H1 (cell line): Measurements from ENCODE around the gene DDX31. TPM values are rescaled to one million over a fixed set of nuclear protein-coding genes. Genes with fewer than 3 reads are reported as not detected.

ENCODE experiments used
- CTCF ChIA-PET: fragments of 300-600 bp; sonication (Branson Sonifier 250); formaldehyde crosslinking; loops from one replicate; lab custom pipeline; 2021; ENCODE audit not compliant: partially characterized antibody; lab: Charles Lee
- POLR2A ChIA-PET: fragments of 300-600 bp; sonication (Branson Sonifier 250); formaldehyde crosslinking; loops from one replicate; lab custom pipeline; 2021; ENCODE audit warnings: inconsistent platforms; ENCODE audit not compliant: partially characterized antibody; lab: Charles Lee
- DNase-seq, 2 experiments: peaks; one replicate each; pipeline versions ENCODE4 v3.0.0 to v3.0.0-alpha.2; 2010 to 2022; ENCODE audit warnings: low spot score in 2 of 2, low read depth in 1 of 2, mixed read lengths in 1 of 2
- FAIRE-seq: peaks from 2 replicates; lab custom pipeline; 2011; peaks lifted over from hg19 to GRCh38; lab: Jason Lieb, UNC
- H2AFZ ChIP-seq: 2 replicates; pipeline ENCODE4 v1.8.1; 2012; ENCODE audit warnings: low read length, inconsistent platforms
- H2AK5ac ChIP-seq: 2 replicates; pipeline ENCODE4 v1.6.1; 2013; ENCODE audit warnings: low read depth, low read length
- H2BK120ac ChIP-seq: replicated peaks from 2 replicates; pipeline ENCODE3; 2013; ENCODE audit warnings: low read depth, low read length, inconsistent platforms
- H2BK12ac ChIP-seq: 2 replicates; pipeline ENCODE4 v1.6.1; 2013; ENCODE audit warnings: low read depth, low read length
- H2BK15ac ChIP-seq: 2 replicates; pipeline ENCODE4 v1.6.1; 2013; ENCODE audit warnings: low read length
- H2BK20ac ChIP-seq: 2 replicates; pipeline ENCODE4 v1.6.1; 2013; ENCODE audit warnings: low read length
- H2BK5ac ChIP-seq: 2 replicates; pipeline ENCODE4 v1.6.1; 2013; ENCODE audit warnings: low read depth, low read length
- H3K14ac ChIP-seq: 2 replicates; pipeline ENCODE4 v1.6.1; 2013; ENCODE audit warnings: inconsistent platforms; ENCODE audit not compliant: insufficient read length
- H3K18ac ChIP-seq: 2 replicates; pipeline ENCODE4 v1.6.1; 2013; ENCODE audit warnings: low read length; ENCODE audit errors: extremely low read depth
- H3K23ac ChIP-seq: 2 replicates; pipeline ENCODE4 v1.6.1; 2013; ENCODE audit warnings: inconsistent platforms; ENCODE audit not compliant: insufficient read length
- H3K23me2 ChIP-seq: 2 replicates; pipeline ENCODE4 v1.6.1; 2013; ENCODE audit warnings: low read depth, low read length
- H3K27ac ChIP-seq: 2 replicates; pipeline ENCODE4 v1.6.1; 2011; ENCODE audit warnings: low read depth, low read length, inconsistent platforms
- H3K27me3 ChIP-seq, 4 experiments: replicated peaks in 1 of 4; 1 replicate in 1 of 4; 2 replicates in 3 of 4; pipeline versions ENCODE4 v1.6.1 to v1.8.1; 2011 to 2013; ENCODE audit warnings: low read length in 3 of 4, mild to moderate bottlenecking in 3 of 4, inconsistent platforms in 2 of 4, mixed read lengths in 2 of 4, moderate library complexity in 1 of 4; ENCODE audit not compliant: control insufficient read depth in 3 of 4, insufficient read depth in 3 of 4; ENCODE audit errors: extremely low read depth in 1 of 4
- H3K36me3 ChIP-seq, 4 experiments: 2 replicates each; pipeline versions ENCODE4 v1.6.1 to v1.8.1; 2011 to 2013; ENCODE audit warnings: mild to moderate bottlenecking in 4 of 4, low read length in 3 of 4, moderate library complexity in 2 of 4, control low read depth in 1 of 4, inconsistent platforms in 1 of 4; ENCODE audit not compliant: insufficient read depth in 4 of 4, control insufficient read depth in 2 of 4
- H3K4ac ChIP-seq: replicated peaks from 2 replicates; pipeline ENCODE3; 2013; ENCODE audit warnings: low read length, low read depth, mixed read lengths, inconsistent platforms; ENCODE audit not compliant: insufficient read length
- H3K4me1 ChIP-seq, 4 experiments: replicated peaks in 1 of 4; 1 replicate in 1 of 4; 2 replicates in 3 of 4; pipeline versions ENCODE4 v1.6.1 to v1.8.1; 2011 to 2013; ENCODE audit warnings: low read length in 3 of 4, inconsistent platforms in 2 of 4, mixed read lengths in 1 of 4; ENCODE audit not compliant: insufficient read depth in 4 of 4, control insufficient read depth in 3 of 4
- H3K4me2 ChIP-seq, 2 experiments: 2 replicates each; pipeline versions ENCODE4 v1.6.1 to v1.8.1; 2011 to 2013; ENCODE audit warnings: low read depth in 2 of 2, low read length in 2 of 2, control low read depth in 1 of 2, inconsistent platforms in 1 of 2, mild to moderate bottlenecking in 1 of 2; ENCODE audit not compliant: insufficient read depth in 1 of 2
- H3K4me3 ChIP-seq, 4 experiments: fragments of 200-600, 300-600 bp in 1 of 4; sonication (generic), shearing (Covaris generic), sonication (Bioruptor Twin) in 1 of 4; 2 replicates each; pipeline versions ENCODE4 v1.5.1 to v1.8.1; 2011 to 2016; ENCODE audit warnings: low read length in 4 of 4, low read depth in 3 of 4, control low read depth in 2 of 4, inconsistent platforms in 2 of 4, mild to moderate bottlenecking in 2 of 4, mixed read lengths in 1 of 4, moderate library complexity in 1 of 4; ENCODE audit not compliant: insufficient read depth in 2 of 4; ENCODE audit errors: extremely low read depth in 1 of 4
- H3K56ac ChIP-seq: replicated peaks from 2 replicates; pipeline ENCODE3; 2013; ENCODE audit warnings: low read depth, mild to moderate bottlenecking, mixed read lengths, low read length, inconsistent platforms; ENCODE audit not compliant: insufficient read length
- H3K79me1 ChIP-seq: 2 replicates; pipeline ENCODE4 v1.6.1; 2013; ENCODE audit warnings: low read depth, low read length, control low read depth
- H3K79me2 ChIP-seq, 2 experiments: 2 replicates each; pipeline versions ENCODE4 v1.6.1 to v1.8.1; 2012 to 2013; ENCODE audit warnings: low read length in 2 of 2, mild to moderate bottlenecking in 2 of 2, inconsistent platforms in 1 of 2; ENCODE audit not compliant: insufficient read depth in 2 of 2, control insufficient read depth in 1 of 2
- H3K9ac ChIP-seq, 4 experiments: replicated peaks in 1 of 4; 1 replicate in 1 of 4; 2 replicates in 3 of 4; pipeline versions ENCODE4 v1.6.1 to v1.8.1; 2011 to 2013; ENCODE audit warnings: low read depth in 3 of 4, low read length in 3 of 4, control low read depth in 2 of 4, mild to moderate bottlenecking in 2 of 4, moderate library complexity in 2 of 4, inconsistent platforms in 1 of 4; ENCODE audit errors: extremely low read depth in 1 of 4
- H3K9me3 ChIP-seq, 2 experiments: 2 replicates each; pipeline versions ENCODE4 v1.6.1 to v1.8.1; 2012 to 2013; ENCODE audit warnings: mild to moderate bottlenecking in 2 of 2, moderate library complexity in 2 of 2, control low read depth in 1 of 2, inconsistent platforms in 1 of 2, low read depth in 1 of 2, low read length in 1 of 2, mixed read lengths in 1 of 2; ENCODE audit not compliant: insufficient read depth in 2 of 2
- H4K20me1 ChIP-seq, 2 experiments: replicated peaks in 1 of 2; 2 replicates each; pipeline versions ENCODE3 to v1.8.1; 2011 to 2013; ENCODE audit warnings: inconsistent platforms in 2 of 2, low read length in 2 of 2, mild to moderate bottlenecking in 1 of 2; ENCODE audit not compliant: insufficient read depth in 2 of 2, control insufficient read depth in 1 of 2
- H4K5ac ChIP-seq: 2 replicates; pipeline ENCODE4 v1.6.1; 2013; ENCODE audit warnings: low read length, low read depth, mixed read lengths, inconsistent platforms; ENCODE audit not compliant: insufficient read length
- H4K8ac ChIP-seq: 2 replicates; pipeline ENCODE4 v1.8.0; 2013; ENCODE audit warnings: mild to moderate bottlenecking, moderate library complexity, low read length, inconsistent platforms; ENCODE audit not compliant: insufficient read depth; ENCODE audit errors: extremely low read depth
- H4K91ac ChIP-seq: replicated peaks from 2 replicates; pipeline ENCODE3; 2013; ENCODE audit warnings: low read length, mixed read lengths, inconsistent platforms; ENCODE audit not compliant: insufficient read length
- GABPA ChIP-seq: IDR thresholded peaks from 2 replicates; pipeline ENCODE4 v1.6.1; 2011; ENCODE audit warnings: mild to moderate bottlenecking, low read length, moderate library complexity, borderline replicate concordance; ENCODE audit not compliant: insufficient read depth
- RAD21 ChIP-seq, 2 experiments: IDR thresholded peaks in 1 of 2; conservative IDR thresholded peaks in 1 of 2; 2 replicates each; pipeline ENCODE4 v1.6.1; 2011; ENCODE audit warnings: low read depth in 2 of 2, low read length in 2 of 2, improper control_type of control experiment in 1 of 2, inconsistent platforms in 1 of 2, mild to moderate bottlenecking in 1 of 2, moderate library complexity in 1 of 2
- WGBS, 2 experiments: shearing (Covaris generic) in 1 of 2; methylation state at CpG; one replicate each; pipeline versions ENCODE4 v1.1.6 to v1.1.7; 2013 to 2015; ENCODE audit warnings: low lambda C conversion rate in 2 of 2, mixed read lengths in 2 of 2, inconsistent platforms in 1 of 2, low coverage in 1 of 2, missing lambda C conversion rate in 1 of 2; ENCODE audit not compliant: insufficient replicate concordance in 2 of 2, insufficient coverage in 1 of 2, insufficient read length in 1 of 2; ENCODE audit errors: extremely low coverage in 1 of 2, missing lambda C conversion rate in 1 of 2; 5-methylcytosine and 5-hydroxymethylcytosine counted together
- polyA plus RNA-seq, 7 experiments: library from polyadenylated mRNA; depleted of rRNA in 3 of 7; stranded (reverse) in 5 of 7; unstranded in 2 of 7; fragments of >200 nt in 5 of 7; fragments of 200-250 nt in 2 of 7; gene quantifications; 1 replicate in 5 of 7; 2 replicates in 1 of 7; 4 replicates in 1 of 7; pipeline versions ENCODE4 v1.2.1 to v1.2.3, GENCODE V29; 2011 to 2013; ENCODE audit warnings: missing spikeins in 2 of 7, mixed read lengths in 2 of 7
- total RNA-seq: library from RNA; stranded (reverse); fragmentation: NEBNext Ultra II Directional; extraction: Animal tissue kit (Norgen Biotek cat#: 25700); gene quantifications from 2 replicates; pipeline ENCODE4 v1.2.1, GENCODE V29; 2021
- TF ChIP-seq, protein P1 (sequence below): IDR thresholded peaks from 2 replicates; pipeline ENCODE4 v1.6.1; 2011; ENCODE audit warnings: low read depth, mild to moderate bottlenecking, low read length; ENCODE audit not compliant: insufficient read depth

Gene DDX31
- total and polyA plus RNA-seq, 2 of the 8 experiments (the other 6 are each of a cell fraction or from before 2014, with no cell fraction given) = 9.5 to 23.7 TPM

DNA sequence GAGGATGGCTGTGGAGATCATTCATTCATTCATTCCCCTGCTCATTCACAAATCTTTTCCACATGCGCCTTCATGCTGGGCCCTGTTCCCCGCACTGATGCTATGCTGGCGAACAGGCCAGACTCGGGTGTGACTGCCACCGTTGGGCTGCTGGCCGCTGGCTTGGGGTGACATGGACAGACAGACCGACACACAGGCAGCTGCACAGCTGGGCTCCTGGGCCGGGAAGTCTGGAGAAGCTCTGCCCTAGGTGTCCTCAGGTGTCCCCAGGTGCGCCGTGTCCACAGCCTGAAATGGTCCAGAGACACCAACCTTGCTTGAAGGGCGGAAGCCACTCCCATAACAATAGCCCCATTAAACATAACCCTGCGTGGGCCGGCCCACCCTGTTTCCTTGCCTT is 122.3 kb downstream of the DDX31 start:
- H2BK20ac ChIP-seq = no peak overlapping the region
- CTCF ChIA-PET = interaction anchor here (0.7 to 5.7 kb wide), 26 partner anchors 10 to 428 kb away, joined by 3 to 66 read pairs (median 4); partner anchors contain the start of gene CFAP77
- H3K18ac ChIP-seq = no peak overlapping the region; the same call in 1 of the 2 replicates
- no peaks in the 10 kb centered on the region for H3K36me3 ChIP-seq
- H3K9ac ChIP-seq = no peak overlapping the region
- no peak overlapping the region for H2AK5ac ChIP-seq
- no peaks in the 10 kb centered on the region for H4K20me1 ChIP-seq
- H3K79me1 ChIP-seq = no peaks in the 10 kb centered on the region
- H2BK12ac ChIP-seq = 0 out of 2 replicates have a peak overlapping the region, but pooled peaks have one; percentile 87
- H3K9me3 ChIP-seq = no peaks in the 10 kb centered on the region
- POLR2A ChIA-PET = no interaction called here
- H3K4me1 ChIP-seq = peaks cover 0 to 4% (median 4%) of the 10 kb centered on the region in 4 experiments; a peak in 4 of 7 replicates
- H4K5ac ChIP-seq = no peak overlapping the region
- no peak overlapping the region for H3K4me2 ChIP-seq
- FAIRE-seq (no peak), DNase-seq (no peak)
- H3K23ac ChIP-seq = no peak overlapping the region
- H2BK15ac ChIP-seq = 0 out of 2 replicates have a peak overlapping the region, but pooled peaks have one; percentile 7
- no peak overlapping the region for H2BK120ac ChIP-seq
- H4K91ac ChIP-seq = no peak overlapping the region
- H3K23me2 ChIP-seq = peaks cover 4% of the 10 kb centered on the region; the same call in 1 of the 2 replicates
- H3K56ac ChIP-seq = no peak overlapping the region
- no peaks in the 10 kb centered on the region for H3K79me2 ChIP-seq
- H2AFZ ChIP-seq = no peak overlapping the region
- no peak overlapping the region for H3K4ac ChIP-seq
- H3K27ac ChIP-seq = no peak overlapping the region
- no peak overlapping the region for H3K4me3 ChIP-seq
- no peak overlapping the region for H3K14ac ChIP-seq
- no peak overlapping the region for H4K8ac ChIP-seq
- no peaks in the 10 kb centered on the region; a peak in 1 of 7 replicates for H3K27me3 ChIP-seq
- 94% methylated on average over 13 of the region's 13 CpGs; no CpG with 5 or more reads in 1 of the 2 experiments for WGBS, 2 experiments
- H2BK5ac ChIP-seq = no peak overlapping the region
- TF ChIP-seq GABPA = no peak
- TF ChIP-seq, protein P1, sequence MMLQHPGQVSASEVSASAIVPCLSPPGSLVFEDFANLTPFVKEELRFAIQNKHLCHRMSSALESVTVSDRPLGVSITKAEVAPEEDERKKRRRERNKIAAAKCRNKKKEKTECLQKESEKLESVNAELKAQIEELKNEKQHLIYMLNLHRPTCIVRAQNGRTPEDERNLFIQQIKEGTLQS = no peak
- TF ChIP-seq RAD21 (IDR thresholded peaks at IDR 0.05 in 1 of 2, conservative IDR thresholded peaks at IDR 0.05 in 1 of 2; ENCODE audit: low read depth in 2 of 2, low read length in 2 of 2) = no peak
